HUES64 (cell line): ENCODE measurements around the gene ZBTB4.
A peak's percentile ranks its signal among the peaks of the same experiment; 100 is the strongest.
"Not testable (repeated sequence)": the region's sequence is repeated elsewhere in the genome, so short reads cannot be mapped to it uniquely, and the experiment has no call there.

ENCODE experiments used
- H3K27ac ChIP-seq: 2 replicates; pipeline ENCODE4 v1.7.0; 2013; ENCODE audit warnings: low read depth, low read length, inconsistent platforms
- H3K27me3 ChIP-seq: 2 replicates; pipeline ENCODE4 v1.6.1; 2013; ENCODE audit warnings: mild to moderate bottlenecking, low read length; ENCODE audit not compliant: insufficient read depth
- H3K36me3 ChIP-seq: 2 replicates; pipeline ENCODE4 v1.6.1; 2013; ENCODE audit warnings: mild to moderate bottlenecking, low read length; ENCODE audit not compliant: insufficient read depth
- H3K4me1 ChIP-seq: 2 replicates; pipeline ENCODE4 v1.6.1; 2013; ENCODE audit warnings: mild to moderate bottlenecking, low read length, moderate library complexity; ENCODE audit not compliant: insufficient read depth
- H3K4me3 ChIP-seq: 2 replicates; pipeline ENCODE4 v1.5.1; 2013; ENCODE audit warnings: mild to moderate bottlenecking, low read length, moderate library complexity
- H3K9ac ChIP-seq: 2 replicates; pipeline ENCODE4 v1.6.1; 2013; ENCODE audit warnings: mild to moderate bottlenecking, low read depth, low read length
- H3K9me3 ChIP-seq: 2 replicates; pipeline ENCODE4 v1.6.1; 2013; ENCODE audit warnings: low read depth, low read length; ENCODE audit not compliant: insufficient read depth
- WGBS: fragments of 150-250, 120-280 bp; methylation state at CpG from one replicate; pipeline ENCODE4 v1.1.7; 2013; ENCODE audit warnings: missing lambda C conversion rate; 5-methylcytosine and 5-hydroxymethylcytosine counted together

ZBTB4 gene

GRCh38 chr17:7490144-7490543 lies 10.7 kb upstream of the ZBTB4 start:
- Histone ChIP-seq H3K27ac (no peak overlapping the region), H3K36me3 (peaks cover 16% of the 10 kb centered on the region), H3K4me1 (peaks cover 7% of the 10 kb centered on the region; the same call in 1 of the 2 replicates), H3K9ac (no peak overlapping the region), H3K4me3 (no peak overlapping the region), H3K9me3 (no peaks in the 10 kb centered on the region), H3K27me3 (no peaks in the 10 kb centered on the region)
- WGBS = 92% methylated on average over 8 of the region's 8 CpGs

GRCh38 chr17:7486181-7486580 lies 6.8 kb upstream of the ZBTB4 start:
- WGBS = 85% methylated on average over 3 of the region's 3 CpGs
- Histone ChIP-seq H3K4me3 (peak overlapping the region; percentile 72), H3K9ac (no peak overlapping the region), H3K9me3 (no peaks in the 10 kb centered on the region), H3K36me3 (peaks cover 12% of the 10 kb centered on the region), H3K27ac (no peak overlapping the region), H3K4me1 (peaks cover 7% of the 10 kb centered on the region; the same call in 1 of the 2 replicates), H3K27me3 (no peaks in the 10 kb centered on the region)

- peaks cover 9% of the 10 kb centered on the region; the same call in 1 of the 2 replicates for H3K4me1 ChIP-seq
- H3K9me3 ChIP-seq = no peaks in the 10 kb centered on the region
- H3K9ac ChIP-seq = peak overlapping the region; percentile 64
- peak overlapping the region; percentile 98; the same call in 1 of the 2 replicates for H3K27ac ChIP-seq
- peaks cover 8% of the 10 kb centered on the region for H3K36me3 ChIP-seq
- under 1% methylated on average over 19 of the region's 19 CpGs for WGBS
- H3K27me3 ChIP-seq = no peaks in the 10 kb centered on the region
- H3K4me3 ChIP-seq = peak overlapping the region; percentile 72
Measured at GRCh38 chr17:7484919-7485377, 5.5 kb upstream of the ZBTB4 start.

GRCh38 chr17:7484067-7484918 lies 4.9 kb upstream of the ZBTB4 start, which contains the start of gene POLR2A:
Gene POLR2A, plus strand, starts transcription at chr17:7484366.
- peak within 1 kb of the TSS; percentile 72 for H3K4me3 ChIP-seq
- peak within 1 kb of the TSS; percentile 98 for H3K27ac ChIP-seq
- peaks cover 11% of the 10 kb centered on the region; the same call in 1 of the 2 replicates for H3K4me1 ChIP-seq
- under 1% methylated on average over 60 of the region's 64 CpGs for WGBS
- H3K36me3 ChIP-seq = peaks cover 5% of the 10 kb centered on the region
- H3K9ac ChIP-seq = peak within 1 kb of the TSS; percentile 97
- no peaks in the 10 kb centered on the region for H3K27me3 ChIP-seq
- H3K9me3 ChIP-seq = no peaks in the 10 kb centered on the region

- H3K27ac ChIP-seq = peak overlapping the region; percentile 98
- no peaks in the 10 kb centered on the region for H3K9me3 ChIP-seq
- H3K9ac ChIP-seq = peak overlapping the region; percentile 97
- peaks cover 14% of the 10 kb centered on the region; the same call in 1 of the 2 replicates for H3K4me1 ChIP-seq
- H3K4me3 ChIP-seq = peak overlapping the region; percentile 72
- H3K36me3 ChIP-seq = no peaks in the 10 kb centered on the region; the same call in 1 of the 2 replicates
- H3K27me3 ChIP-seq = no peaks in the 10 kb centered on the region
- WGBS = 3% methylated on average over 32 of the region's 38 CpGs
Measured at GRCh38 chr17:7483255-7484066, 4.0 kb upstream of the ZBTB4 start.

GRCh38 chr17:7482742-7483088 lies 3.3 kb upstream of the ZBTB4 start:
- peak overlapping the region; percentile 72 for H3K4me3 ChIP-seq
- peak overlapping the region; percentile 98; the same call in 1 of the 2 replicates for H3K27ac ChIP-seq

GRCh38 chr17:7481842-7482741 lies 2.7 kb upstream of the ZBTB4 start:
- WGBS = 91% methylated on average over 31 of the region's 31 CpGs
- H3K9me3 ChIP-seq, H3K27me3 ChIP-seq, H3K9ac ChIP-seq, H3K4me3 ChIP-seq, H3K27ac ChIP-seq, H3K36me3 ChIP-seq: not testable (repeated sequence)
- peaks cover 27% of the 10 kb centered on the region for H3K4me1 ChIP-seq

More at GRCh38 chr17:7482742-7483088, 3.3 kb upstream of the ZBTB4 start:
- H3K9me3 ChIP-seq, H3K36me3 ChIP-seq, H3K27me3 ChIP-seq: not testable (repeated sequence)
- Histone ChIP-seq H3K9ac (peak overlapping the region; percentile 97; the same call in 1 of the 2 replicates), H3K4me1 (peaks cover 21% of the 10 kb centered on the region; the same call in 1 of the 2 replicates)
- WGBS = 82% methylated on average over 6 of the region's 6 CpGs

GRCh38 chr17:7481275-7481674 lies 1.8 kb upstream of the ZBTB4 start, which contains the start of gene SLC35G6:
Gene SLC35G6, plus strand, starts transcription at chr17:7481446. Its CDS starts 71 bp downstream, at chr17:7481517.
- H3K4me3 ChIP-seq, H3K36me3 ChIP-seq, H3K9me3 ChIP-seq, H3K9ac ChIP-seq, H3K27ac ChIP-seq, H3K27me3 ChIP-seq: not testable (repeated sequence)
- peaks cover 31% of the 10 kb centered on the region for H3K4me1 ChIP-seq
- WGBS = 92% methylated on average over 2 of the region's 4 CpGs

- peak overlapping the region; percentile 62 for H3K27ac ChIP-seq
- H3K4me3 ChIP-seq = peak overlapping the region; percentile 79
- H3K4me1 ChIP-seq = peaks cover 33% of the 10 kb centered on the region
- no peaks in the 10 kb centered on the region for H3K36me3 ChIP-seq
- peak overlapping the region; percentile 84 for H3K9ac ChIP-seq
- no peaks in the 10 kb centered on the region for H3K9me3 ChIP-seq
- 25% methylated on average over 8 of the region's 8 CpGs for WGBS
- H3K27me3 ChIP-seq = no peaks in the 10 kb centered on the region
Measured at GRCh38 chr17:7480089-7480384, 606 bp upstream of the ZBTB4 start.
